Caco-2 (cell line): ENCODE measurements around the gene ABCA8. TPM values are rescaled to one million over a fixed set of nuclear protein-coding genes. Genes with fewer than 3 reads are reported as not detected.

Experiments used
- BruUV-seq: library from RNA; stranded (reverse); fragments of 400-500 nt; replicated peaks from 2 replicates; lab custom pipeline; 2021; lab: Mats Ljungman, UMichigan
- CTCF ChIA-PET: fragments of 300-600 bp; sonication (Branson Sonifier 250); formaldehyde crosslinking; loops from one replicate; lab custom pipeline; 2022; ENCODE audit warnings: antibody characterized with exemption; lab: Charles Lee
- POLR2A ChIA-PET: fragments of 300-600 bp; sonication (Branson Sonifier 250); formaldehyde crosslinking; loops from one replicate; lab custom pipeline; 2022; ENCODE audit warnings: antibody characterized with exemption; lab: Charles Lee
- DNase-seq, 2 experiments: peaks; one replicate each; pipeline versions ENCODE4 v3.0.0 to v3.0.0-alpha.2; 2020 to 2022
- H3K27me3 ChIP-seq: replicated peaks from 2 replicates; pipeline ENCODE4 v1.6.0; 2011; ENCODE audit warnings: low read length; ENCODE audit not compliant: control insufficient read depth, insufficient read depth
- H3K36me3 ChIP-seq: 2 replicates; pipeline ENCODE4 v1.5.1; 2011; ENCODE audit warnings: low read length; ENCODE audit not compliant: control insufficient read depth, insufficient read depth
- H3K4me1 ChIP-seq: fragments of 250-450 bp; sonication (Bioruptor Pico); 2 replicates; pipeline ENCODE4 v1.5.1; 2020; ENCODE audit warnings: mild to moderate bottlenecking
- H3K4me3 ChIP-seq: 2 replicates; pipeline ENCODE4 v1.5.1; 2011; ENCODE audit warnings: low read depth, mild to moderate bottlenecking, control low read depth, low read length
- H3K9me3 ChIP-seq: fragments of 250-450 bp; sonication (Bioruptor Pico); 2 replicates; pipeline ENCODE4 v1.5.1; 2020; ENCODE audit warnings: mild to moderate bottlenecking, moderate library complexity
- H3K27ac Mint-ChIP-seq: one replicate; pipeline ENCODE4 v1.8.0; 2022; ENCODE audit warnings: mixed read lengths; ENCODE audit not compliant: unreplicated experiment
- H3K27me3 Mint-ChIP-seq: one replicate; pipeline ENCODE4 v1.8.0; 2022; ENCODE audit warnings: mixed read lengths; ENCODE audit not compliant: insufficient read depth, unreplicated experiment
- H3K36me3 Mint-ChIP-seq: one replicate; pipeline ENCODE4 v1.8.0; 2022; ENCODE audit warnings: mild to moderate bottlenecking, mixed read lengths; ENCODE audit not compliant: insufficient read depth, unreplicated experiment
- H3K4me1 Mint-ChIP-seq: one replicate; pipeline ENCODE4 v1.8.0; 2022; ENCODE audit warnings: low read depth, mixed read lengths; ENCODE audit not compliant: unreplicated experiment
- H3K4me3 Mint-ChIP-seq: one replicate; pipeline ENCODE4 v1.8.0; 2022; ENCODE audit warnings: mild to moderate bottlenecking, moderate library complexity, mixed read lengths; ENCODE audit not compliant: unreplicated experiment
- H3K9me3 Mint-ChIP-seq: one replicate; pipeline ENCODE4 v1.8.0; 2022; ENCODE audit warnings: mixed read lengths; ENCODE audit not compliant: unreplicated experiment
- CTCF ChIP-seq, 2 experiments: fragments of 200-600 bp in 1 of 2; IDR thresholded peaks; 1 replicate in 1 of 2; 2 replicates in 1 of 2; pipeline versions ENCODE4 v1.5.1 to v1.8.0; 2011 to 2022; ENCODE audit warnings: antibody characterized with exemption in 1 of 2, control low read depth in 1 of 2, inconsistent platforms in 1 of 2, low read depth in 1 of 2, low read length in 1 of 2, mild to moderate bottlenecking in 1 of 2, moderate library complexity in 1 of 2; ENCODE audit not compliant: insufficient read depth in 1 of 2, severe bottlenecking in 1 of 2, unreplicated experiment in 1 of 2
- intact Hi-C: fragments of 100-400 bp; cut with micrococcal nuclease; formaldehyde crosslinking; loops from one replicate; pipeline ENCODE4 v1.10.0; 2022; ENCODE audit not compliant: unreplicated experiment
- total RNA-seq: library from RNA; stranded (reverse); gene quantifications from 2 replicates; pipeline ENCODE4 v1.2.3, GENCODE V29; 2022

Gene ABCA8
- total RNA-seq, 1 experiment from 2014 or later, result 0.91 TPM

- H3K9me3 ChIP-seq, result no peaks in the 10 kb centered on the region
- H3K4me1 ChIP-seq, result no peaks in the 10 kb centered on the region
- Mint-ChIP-seq H3K9me3 (no peaks in the 10 kb centered on the region), H3K4me3 (no peak overlapping the region), H3K4me1 (peaks cover 8% of the 10 kb centered on the region), H3K27ac (no peak overlapping the region), H3K27me3 (no peaks in the 10 kb centered on the region), H3K36me3 (no peaks in the 10 kb centered on the region)
- DNase-seq, result no peak
- CTCF ChIA-PET, result no interaction called here
- no peaks in the 10 kb centered on the region for H3K27me3 ChIP-seq
- POLR2A ChIA-PET, result no interaction called here
- intact Hi-C loops, result no loop called here
- TF ChIP-seq CTCF (IDR thresholded peaks at IDR 0.05; ENCODE audit: insufficient read depth in 1 of 2, low read depth in 1 of 2, low read length in 1 of 2, severe bottlenecking in 1 of 2, unreplicated experiment in 1 of 2), result no peak
- BruUV-seq, result no TSS peak
- H3K4me3 ChIP-seq, result no peak overlapping the region
- H3K36me3 ChIP-seq, result no peaks in the 10 kb centered on the region
Measured at GRCh38 chr17:68987966-68988365, 32.8 kb upstream of the ABCA8 start.

GRCh38 chr17:68981288-68981687 lies 26.1 kb upstream of the ABCA8 start:
- H3K36me3 ChIP-seq, result no peaks in the 10 kb centered on the region
- intact Hi-C loops, result no loop called here
- H3K4me3 ChIP-seq, result no peak overlapping the region
- no peaks in the 10 kb centered on the region for H3K27me3 ChIP-seq
- no peak overlapping the region for H3K4me3 Mint-ChIP-seq
- no peaks in the 10 kb centered on the region for H3K4me1 Mint-ChIP-seq
- BruUV-seq, result no TSS peak
- H3K27me3 Mint-ChIP-seq, result no peaks in the 10 kb centered on the region
- H3K36me3 Mint-ChIP-seq, result no peaks in the 10 kb centered on the region
- no peaks in the 10 kb centered on the region for H3K4me1 ChIP-seq
- DNase-seq, result no peak
- H3K27ac Mint-ChIP-seq, result no peak overlapping the region
- TF ChIP-seq CTCF (IDR thresholded peaks at IDR 0.05; ENCODE audit: insufficient read depth in 1 of 2, low read depth in 1 of 2, low read length in 1 of 2, severe bottlenecking in 1 of 2, unreplicated experiment in 1 of 2), result no peak
- POLR2A ChIA-PET, result no interaction called here
- H3K9me3 ChIP-seq, result no peaks in the 10 kb centered on the region
- CTCF ChIA-PET, result no interaction called here
- H3K9me3 Mint-ChIP-seq, result no peaks in the 10 kb centered on the region

GRCh38 chr17:68973098-68973846 lies 18.1 kb upstream of the ABCA8 start:
- no peaks in the 10 kb centered on the region for H3K36me3 Mint-ChIP-seq
- H3K27me3 Mint-ChIP-seq, result no peaks in the 10 kb centered on the region
- H3K9me3 ChIP-seq, result no peaks in the 10 kb centered on the region
- H3K27me3 ChIP-seq, result no peaks in the 10 kb centered on the region
- no peaks in the 10 kb centered on the region for H3K4me1 Mint-ChIP-seq
- H3K27ac Mint-ChIP-seq, result no peak overlapping the region
- peaks cover 10% of the 10 kb centered on the region for H3K9me3 Mint-ChIP-seq
- no peaks in the 10 kb centered on the region for H3K4me1 ChIP-seq
- H3K4me3 Mint-ChIP-seq, result no peak overlapping the region
- BruUV-seq, result no TSS peak
- no peak for DNase-seq
- no peak for TF ChIP-seq CTCF (IDR thresholded peaks at IDR 0.05; ENCODE audit: insufficient read depth in 1 of 2, low read depth in 1 of 2, low read length in 1 of 2, severe bottlenecking in 1 of 2, unreplicated experiment in 1 of 2)
- ChIA-PET POLR2A (no interaction called here), CTCF (no interaction called here)
- no peak overlapping the region for H3K4me3 ChIP-seq
- intact Hi-C loops, result loop anchor here (5.0 kb wide), 1 partner anchor 74 kb away; no protein-coding TSS in a partner anchor
- no peaks in the 10 kb centered on the region for H3K36me3 ChIP-seq
